ENCODE measurements around the gene CD63. TPM values are rescaled to one million over a fixed set of nuclear protein-coding genes. Genes with fewer than 3 reads are reported as not detected.
A peak's percentile ranks its signal among the peaks of the same experiment; 100 is the strongest.

The CD63 gene
- total and polyA plus RNA-seq, 2 of the 4 experiments (the other 2 are of a cell fraction): 995 to 1,398 TPM

GRCh38 chr12:55708695-55709233 is 20.0 kb downstream of the CD63 start:
- Histone ChIP-seq H3K14ac (replicated peaks; ENCODE audit: low read depth, low read length) (no peak overlapping the region), H4K91ac (ENCODE audit: insufficient read depth, low read depth, low read length) (no peak overlapping the region), H4K5ac (ENCODE audit: low read depth, low read length) (0 out of 2 replicates have a peak overlapping the region, but pooled peaks have one; percentile 11), H3K18ac (ENCODE audit: low read depth, low read length) (no peak overlapping the region), H2BK5ac (ENCODE audit: low read depth, low read length, poor library complexity, severe bottlenecking) (no peak overlapping the region), H2BK20ac (ENCODE audit: low read depth, low read length) (no peak overlapping the region), H3K4me3 (ENCODE audit: insufficient read depth, low read depth, low read length) (no peak overlapping the region; the same call in 1 of the 2 replicates), H3K9ac (ENCODE audit: low read depth, low read length) (no peak overlapping the region), H2AK5ac (ENCODE audit: low read depth, low read length) (0 out of 2 replicates have a peak overlapping the region, but pooled peaks have one; percentile 4), H4K20me1 (ENCODE audit: insufficient read depth, low read length) (no peaks in the 10 kb centered on the region), H4K8ac (ENCODE audit: low read depth in 2 of 2, low read length in 2 of 2) (no peak overlapping the region), H3K36me3 (ENCODE audit: control insufficient read depth, insufficient read depth, low read length) (no peaks in the 10 kb centered on the region), H2BK15ac (ENCODE audit: low read depth, low read length) (no peak overlapping the region), H3K27ac (ENCODE audit: insufficient read depth, low read length) (no peak overlapping the region), H3K4ac (ENCODE audit: low read depth, low read length) (no peak overlapping the region), H3K56ac (ENCODE audit: extremely low read depth, insufficient read depth, low read length) (no peak overlapping the region), H2AFZ (replicated peaks; ENCODE audit: low read length, poor library complexity) (peak overlapping the region; percentile 69), H3K79me1 (ENCODE audit: low read depth in 1 of 2, low read length in 2 of 2) (no peaks in the 10 kb centered on the region), H2BK120ac (ENCODE audit: low read depth, low read length) (no peak overlapping the region), H3K23ac (ENCODE audit: low read depth, low read length) (no peak overlapping the region; the same call in 1 of the 2 replicates), H3K4me1 (ENCODE audit: control insufficient read depth, insufficient read depth, low read length) (peaks cover 10% of the 10 kb centered on the region; the same call in 1 of the 2 replicates), H3K9me1 (ENCODE audit: insufficient read depth, low read length) (no peaks in the 10 kb centered on the region; the same call in 1 of the 2 replicates), H3K27me3 (ENCODE audit: control insufficient read depth, insufficient read depth, low read length) (peaks cover 25% of the 10 kb centered on the region), H3K9me3 (ENCODE audit: control insufficient read depth, insufficient read depth, low read length) (no peaks in the 10 kb centered on the region), H2AK9ac (replicated peaks; ENCODE audit: low read depth, low read length, poor library complexity) (no peak overlapping the region), H3K4me2 (ENCODE audit: low read depth, low read length) (peak overlapping the region; percentile 98)
- TF ChIP-seq, protein P1, sequence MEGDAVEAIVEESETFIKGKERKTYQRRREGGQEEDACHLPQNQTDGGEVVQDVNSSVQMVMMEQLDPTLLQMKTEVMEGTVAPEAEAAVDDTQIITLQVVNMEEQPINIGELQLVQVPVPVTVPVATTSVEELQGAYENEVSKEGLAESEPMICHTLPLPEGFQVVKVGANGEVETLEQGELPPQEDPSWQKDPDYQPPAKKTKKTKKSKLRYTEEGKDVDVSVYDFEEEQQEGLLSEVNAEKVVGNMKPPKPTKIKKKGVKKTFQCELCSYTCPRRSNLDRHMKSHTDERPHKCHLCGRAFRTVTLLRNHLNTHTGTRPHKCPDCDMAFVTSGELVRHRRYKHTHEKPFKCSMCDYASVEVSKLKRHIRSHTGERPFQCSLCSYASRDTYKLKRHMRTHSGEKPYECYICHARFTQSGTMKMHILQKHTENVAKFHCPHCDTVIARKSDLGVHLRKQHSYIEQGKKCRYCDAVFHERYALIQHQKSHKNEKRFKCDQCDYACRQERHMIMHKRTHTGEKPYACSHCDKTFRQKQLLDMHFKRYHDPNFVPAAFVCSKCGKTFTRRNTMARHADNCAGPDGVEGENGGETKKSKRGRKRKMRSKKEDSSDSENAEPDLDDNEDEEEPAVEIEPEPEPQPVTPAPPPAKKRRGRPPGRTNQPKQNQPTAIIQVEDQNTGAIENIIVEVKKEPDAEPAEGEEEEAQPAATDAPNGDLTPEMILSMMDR (conservative IDR thresholded peaks at IDR 0.05; ENCODE audit: low read depth, low read length): no peak
- no peak for TF ChIP-seq RFX5 (IDR thresholded peaks at IDR 0.05; ENCODE audit: low read depth, low read length)
- TF ChIP-seq FOS (IDR thresholded peaks at IDR 0.05; ENCODE audit: low read depth, low read length): no peak
- TF ChIP-seq SMC3 (IDR thresholded peaks at IDR 0.05; ENCODE audit: low read depth, low read length): no peak
- TF ChIP-seq POLR2A (IDR thresholded peaks at IDR 0.05; ENCODE audit: low read depth, low read length): no peak
- no peak for TF ChIP-seq NFE2L2 (IDR thresholded peaks at IDR 0.05; ENCODE audit: low read depth, low read length)
- no peak for TF ChIP-seq MAFK (IDR thresholded peaks at IDR 0.05; ENCODE audit: low read depth, low read length)
- TF ChIP-seq, protein P2, sequence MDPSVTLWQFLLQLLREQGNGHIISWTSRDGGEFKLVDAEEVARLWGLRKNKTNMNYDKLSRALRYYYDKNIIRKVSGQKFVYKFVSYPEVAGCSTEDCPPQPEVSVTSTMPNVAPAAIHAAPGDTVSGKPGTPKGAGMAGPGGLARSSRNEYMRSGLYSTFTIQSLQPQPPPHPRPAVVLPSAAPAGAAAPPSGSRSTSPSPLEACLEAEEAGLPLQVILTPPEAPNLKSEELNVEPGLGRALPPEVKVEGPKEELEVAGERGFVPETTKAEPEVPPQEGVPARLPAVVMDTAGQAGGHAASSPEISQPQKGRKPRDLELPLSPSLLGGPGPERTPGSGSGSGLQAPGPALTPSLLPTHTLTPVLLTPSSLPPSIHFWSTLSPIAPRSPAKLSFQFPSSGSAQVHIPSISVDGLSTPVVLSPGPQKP (IDR thresholded peaks at IDR 0.05; ENCODE audit: borderline replicate concordance, low read depth, low read length): no peak
- no peak for TF ChIP-seq RCOR1 (IDR thresholded peaks at IDR 0.05; ENCODE audit: insufficient replicate concordance, low read length)
- TF ChIP-seq MAZ (IDR thresholded peaks at IDR 0.05; ENCODE audit: borderline replicate concordance, low read depth, low read length): no peak
- no peak for TF ChIP-seq BHLHE40 (IDR thresholded peaks at IDR 0.05; ENCODE audit: low read depth, low read length)
- TF ChIP-seq MXI1 (IDR thresholded peaks at IDR 0.05; ENCODE audit: borderline replicate concordance, low read depth, low read length): no peak
- ATAC-seq (ENCODE audit: low read depth) (no peak), DNase-seq (no peak)
- POLR2A ChIA-PET (ENCODE audit: unreplicated experiment): no interaction called here
- BruUV-seq (replicated peaks): no TSS peak
- CTCF ChIA-PET: no interaction called here
- dilution Hi-C loops (cut with HindIII; ENCODE audit: low sequenced_read_pairs, unreplicated experiment): no loop called here
- no CpG with 5 or more reads among the region's 3 CpGs for WGBS, 2 experiments (ENCODE audit: extremely low coverage in 2 of 2, insufficient read length in 1 of 2)
- intact Hi-C loops (cut with micrococcal nuclease): no loop called here
- in situ Hi-C loops (cut with MboI; ENCODE audit: low sequenced_read_pairs): no loop called here
